KBM-7 (cell line): ENCODE data around the gene TUBB1.
"Not testable (repeated sequence)": the region's sequence is repeated elsewhere in the genome, so short reads cannot be mapped to it uniquely, and the experiment has no call there.

Experiments
- DNase-seq: peaks from one replicate; pipeline ENCODE4 v3.0.0-alpha.2; 2015
- in situ Hi-C: fragments of 300-500 bp; cut with MboI; formaldehyde crosslinking; loops from 2 replicates; pipeline ENCODE4 v1.14.3; 2020; ENCODE audit warnings: low sequenced_read_pairs, low pct_unique_long_range_greater_than_20kb, mixed read lengths

Gene TUBB1

GRCh38 chr20:59032713-59033059 is 13.5 kb downstream of the TUBB1 start:
- no peak for DNase-seq
- in situ Hi-C loops: no loop called here

- DNase-seq: no peak
- in situ Hi-C loops: no loop called here
Measured at GRCh38 chr20:59033093-59033492, 13.9 kb downstream of the TUBB1 start.

- in situ Hi-C loops: no loop called here
- no peak for DNase-seq
Measured at GRCh38 chr20:59033616-59034165, 14.5 kb downstream of the TUBB1 start.

- in situ Hi-C loops: no loop called here
- no peak for DNase-seq
Measured at GRCh38 chr20:59035381-59035780, 16.2 kb downstream of the TUBB1 start.

- in situ Hi-C loops: no loop called here
- no peak for DNase-seq
Measured at GRCh38 chr20:59037386-59037785, 18.2 kb downstream of the TUBB1 start.

GRCh38 chr20:59039233-59039632 is 20.0 kb downstream of the TUBB1 start:
- in situ Hi-C loops: no loop called here
- DNase-seq: no peak

GRCh38 chr20:59040667-59041066 is 21.4 kb downstream of the TUBB1 start:
- in situ Hi-C loops: no loop called here
- DNase-seq: no peak

- DNase-seq, in situ Hi-C loops: not testable (repeated sequence)
Measured at GRCh38 chr20:59041487-59041886, 22.3 kb downstream of the TUBB1 start.

- in situ Hi-C loops: no loop called here
- no peak for DNase-seq
Measured at GRCh38 chr20:59042151-59042795, 23.0 kb downstream of the TUBB1 start, which contains the start of gene PRELID3B. TSS of gene PRELID3B (minus strand) at chr20:59042786. CDS start at chr20:59042730, 56 bp downstream.

- in situ Hi-C loops: no loop called here
- DNase-seq: peak; percentile 88
Measured at GRCh38 chr20:59042796-59043631, 23.8 kb downstream of the TUBB1 start.

- DNase-seq: no peak
- in situ Hi-C loops: no loop called here
Measured at GRCh38 chr20:59043698-59044097, 24.5 kb downstream of the TUBB1 start.

- in situ Hi-C loops: no loop called here
- DNase-seq: no peak
Measured at GRCh38 chr20:59044295-59044694, 25.1 kb downstream of the TUBB1 start.

- no peak for DNase-seq
- in situ Hi-C loops: no loop called here
Measured at GRCh38 chr20:59044796-59045195, 25.6 kb downstream of the TUBB1 start.

- in situ Hi-C loops: no loop called here
Measured at GRCh38 chr20:59046862-59047261, 27.6 kb downstream of the TUBB1 start.

GRCh38 chr20:59047938-59048680 is 28.9 kb downstream of the TUBB1 start:
- in situ Hi-C loops: no loop called here
- no peak for DNase-seq

More at GRCh38 chr20:59046862-59047261, 27.6 kb downstream of the TUBB1 start:
- no peak for DNase-seq

- in situ Hi-C loops: no loop called here
- DNase-seq: no peak
Measured at GRCh38 chr20:59048681-59049030, 29.4 kb downstream of the TUBB1 start.

GRCh38 chr20:59050437-59050836 is 31.2 kb downstream of the TUBB1 start:
- in situ Hi-C loops: no loop called here
- DNase-seq: no peak

- in situ Hi-C loops: no loop called here
- no peak for DNase-seq
Measured at GRCh38 chr20:59051666-59052185, 32.5 kb downstream of the TUBB1 start.

- DNase-seq: no peak
- in situ Hi-C loops: no loop called here
Measured at GRCh38 chr20:59055302-59055701, 36.1 kb downstream of the TUBB1 start.

- in situ Hi-C loops: no loop called here
- DNase-seq: no peak
Measured at GRCh38 chr20:59062081-59062480, 42.9 kb downstream of the TUBB1 start.
